SJCRH30 (cell line): ENCODE measurements around the gene TMEM248. TPM values are rescaled to one million over a fixed set of nuclear protein-coding genes. Genes with fewer than 3 reads are reported as not detected.
"Not testable (repeated sequence)": the region's sequence is repeated elsewhere in the genome, so short reads cannot be mapped to it uniquely, and the experiment has no call there.

Experiments used
- DNase-seq, 2 experiments: peaks; one replicate each; pipeline ENCODE4 v3.0.0-alpha.2; 2015 to 2020
- H3K27ac ChIP-seq: fragments of 250-450 bp; sonication (Bioruptor Pico); 2 replicates; pipeline ENCODE4 v1.5.1; 2020; ENCODE audit warnings: mild to moderate bottlenecking, moderate library complexity
- H3K27me3 ChIP-seq: fragments of 250-450 bp; sonication (Bioruptor Pico); 2 replicates; pipeline ENCODE4 v1.5.1; 2020; ENCODE audit warnings: mild to moderate bottlenecking, moderate library complexity
- H3K36me3 ChIP-seq: fragments of 250-450 bp; sonication (Bioruptor Pico); 2 replicates; pipeline ENCODE4 v1.5.1; 2020; ENCODE audit warnings: mild to moderate bottlenecking, moderate library complexity
- H3K4me1 ChIP-seq: fragments of 250-450 bp; sonication (Bioruptor Pico); 2 replicates; pipeline ENCODE4 v1.5.1; 2020; ENCODE audit warnings: mild to moderate bottlenecking, moderate library complexity
- H3K4me3 ChIP-seq: fragments of 250-450 bp; sonication (Bioruptor Pico); 2 replicates; pipeline ENCODE4 v1.5.1; 2020; ENCODE audit warnings: mild to moderate bottlenecking, moderate library complexity
- H3K9me3 ChIP-seq: fragments of 250-450 bp; sonication (Bioruptor Pico); replicated peaks from 2 replicates; pipeline ENCODE4 v1.5.1; 2020; ENCODE audit warnings: mild to moderate bottlenecking, moderate library complexity
- total RNA-seq: library from RNA; depleted of rRNA; stranded (reverse); fragments of >200 nt; shearing (Covaris generic); gene quantifications from 2 replicates; pipeline ENCODE4 v1.2.3, GENCODE V29; 2014; rRNA removed

Gene TMEM248
- total RNA-seq, 1 experiment from 2014 or later, result 140 TPM

GRCh38 chr7:66980336-66980735 is 59.3 kb downstream of the TMEM248 start:
- H3K36me3 ChIP-seq, H3K4me1 ChIP-seq, H3K27ac ChIP-seq, DNase-seq, H3K27me3 ChIP-seq, H3K4me3 ChIP-seq: not testable (repeated sequence)
- H3K9me3 ChIP-seq, result peaks cover 11% of the 10 kb centered on the region

- not testable (repeated sequence) for H3K27ac ChIP-seq, H3K27me3 ChIP-seq, H3K4me1 ChIP-seq, H3K9me3 ChIP-seq, H3K4me3 ChIP-seq, DNase-seq
- peaks cover 32% of the 10 kb centered on the region for H3K36me3 ChIP-seq
Measured at GRCh38 chr7:66989552-66989951, 68.5 kb downstream of the TMEM248 start.

- DNase-seq, result peak; percentile 9 to 51
- Histone ChIP-seq H3K27ac (peak overlapping the region; percentile 93), H3K4me3 (peak overlapping the region; percentile 100), H3K36me3 (peaks cover 24% of the 10 kb centered on the region)
- not testable (repeated sequence) for H3K9me3 ChIP-seq, H3K27me3 ChIP-seq, H3K4me1 ChIP-seq
Measured at GRCh38 chr7:66994051-66994450, 73.0 kb downstream of the TMEM248 start.

- H3K27me3 ChIP-seq, H3K4me1 ChIP-seq, H3K9me3 ChIP-seq: not testable (repeated sequence)
- DNase-seq, result peak; percentile 77 to 82
- Histone ChIP-seq H3K36me3 (peaks cover 21% of the 10 kb centered on the region), H3K27ac (peak overlapping the region; percentile 93), H3K4me3 (peak overlapping the region; percentile 100)
Measured at GRCh38 chr7:66994691-66995049, 73.6 kb downstream of the TMEM248 start.

- peaks cover 17% of the 10 kb centered on the region for H3K36me3 ChIP-seq
- not testable (repeated sequence) for H3K4me1 ChIP-seq, H3K9me3 ChIP-seq, H3K27me3 ChIP-seq
- H3K27ac ChIP-seq, result peak within 1 kb of the TSS; percentile 93
- DNase-seq, result peak; percentile 97 to 99
- peak within 1 kb of the TSS; percentile 100 for H3K4me3 ChIP-seq
Measured at GRCh38 chr7:66995050-66995776, 74.2 kb downstream of the TMEM248 start, which contains the start of gene SBDS. TSS of gene SBDS (minus strand) at chr7:66995586. CDS start at chr7:66995417, 169 bp downstream.

GRCh38 chr7:66996444-66997191 is 75.6 kb downstream of the TMEM248 start, which contains the start of gene TYW1:
TSS of gene TYW1 (plus strand) at chr7:66996833. CDS start at chr7:66996979, 146 bp downstream.
- H3K4me3 ChIP-seq, result peak within 1 kb of the TSS; percentile 100

GRCh38 chr7:67000601-67001258 is 79.7 kb downstream of the TMEM248 start:
- H3K4me1 ChIP-seq, H3K36me3 ChIP-seq, H3K4me3 ChIP-seq, H3K27ac ChIP-seq, H3K27me3 ChIP-seq, H3K9me3 ChIP-seq: not testable (repeated sequence)
- peak in 1 of 2 experiments; percentile 40 for DNase-seq

More at GRCh38 chr7:66996444-66997191, 75.6 kb downstream of the TMEM248 start, which contains the start of gene TYW1:
- not testable (repeated sequence) for H3K27me3 ChIP-seq, H3K4me1 ChIP-seq, H3K9me3 ChIP-seq
- Histone ChIP-seq H3K27ac (peak within 1 kb of the TSS; percentile 33; the same call in 1 of the 2 replicates), H3K36me3 (peaks cover 11% of the 10 kb centered on the region)
- DNase-seq, result peak; percentile 99

GRCh38 chr7:67004145-67004544 is 83.1 kb downstream of the TMEM248 start:
- not testable (repeated sequence) for H3K4me3 ChIP-seq, DNase-seq, H3K4me1 ChIP-seq, H3K27me3 ChIP-seq, H3K36me3 ChIP-seq, H3K27ac ChIP-seq, H3K9me3 ChIP-seq

GRCh38 chr7:67006965-67007364 is 85.9 kb downstream of the TMEM248 start:
- Histone ChIP-seq H3K27ac (no peak overlapping the region), H3K9me3 (no peaks in the 10 kb centered on the region), H3K36me3 (peaks cover 6% of the 10 kb centered on the region; the same call in 1 of the 2 replicates), H3K27me3 (no peaks in the 10 kb centered on the region), H3K4me3 (no peak overlapping the region), H3K4me1 (no peaks in the 10 kb centered on the region)
- DNase-seq, result no peak

Other genes with a start within 250 kb of the TMEM248 start
- gene RABGEF1, start 180.5 kb upstream of the TMEM248 start, total RNA-seq, result 24.7 and 26.7 TPM in 2 replicates
- 90.0 and 97.9 TPM in 2 replicates for gene SBDS, start 74.4 kb downstream of the TMEM248 start, total RNA-seq
- 21.8 and 25.3 TPM in 2 replicates for gene TYW1, start 75.6 kb downstream of the TMEM248 start, total RNA-seq